ENCODE results near the gene GSTO2. TPM values are rescaled to one million over a fixed set of nuclear protein-coding genes. Genes with fewer than 3 reads are reported as not detected.

Gene GSTO2
- polyA plus RNA-seq, 1 experiment, result 1.7 TPM

GRCh38 chr10:104279550-104280259 lies 10.7 kb downstream of the GSTO2 start:
- H3K9me3 ChIP-seq (ENCODE audit: control insufficient read depth, insufficient read depth, low read length), result no peaks in the 10 kb centered on the region; the same call in 1 of the 2 replicates
- ChIA-PET CTCF (interaction anchor here (0.6 to 12.7 kb wide), 5 partner anchors 12 to 115 kb away, joined by 3 to 292 read pairs (median 3); partner anchors contain the start of gene CFAP58), POLR2A (no interaction called here)
- peaks cover 2% of the 10 kb centered on the region for H3K27me3 ChIP-seq (ENCODE audit: control insufficient read depth, insufficient read depth, low read length)
- H3K4me3 ChIP-seq (ENCODE audit: low read depth, low read length), result no peak overlapping the region
- no peak for DNase-seq (ENCODE audit: low read depth, low spot score)
- no peak overlapping the region for H3K27ac ChIP-seq (ENCODE audit: low read depth, low read length)
- no peak for TF ChIP-seq CTCF (IDR thresholded peaks at IDR 0.05; ENCODE audit: low read depth, low read length)

- TF ChIP-seq CTCF (IDR thresholded peaks at IDR 0.05; ENCODE audit: low read depth, low read length), result no peak
- ChIA-PET CTCF (interaction anchor here (2.3 to 12.7 kb wide), 2 partner anchors 10 kb away, joined by 53 to 292 read pairs; no protein-coding TSS in a partner anchor), POLR2A (no interaction called here)
- Histone ChIP-seq H3K9me3 (ENCODE audit: control insufficient read depth, insufficient read depth, low read length) (no peaks in the 10 kb centered on the region), H3K27me3 (ENCODE audit: control insufficient read depth, insufficient read depth, low read length) (peaks cover 2% of the 10 kb centered on the region), H3K27ac (ENCODE audit: low read depth, low read length) (no peak overlapping the region), H3K4me3 (ENCODE audit: low read depth, low read length) (no peak overlapping the region)
- no peak for DNase-seq (ENCODE audit: low read depth, low spot score)
These were observed 12.7 kb downstream of the GSTO2 start for GRCh38 chr10:104281694-104282093.

GRCh38 chr10:104284846-104285245 lies 15.9 kb downstream of the GSTO2 start:
- no peak for TF ChIP-seq CTCF (IDR thresholded peaks at IDR 0.05; ENCODE audit: low read depth, low read length)
- H3K4me3 ChIP-seq (ENCODE audit: low read depth, low read length), result no peak overlapping the region
- no peak for DNase-seq (ENCODE audit: low read depth, low spot score)
- no peak overlapping the region for H3K27ac ChIP-seq (ENCODE audit: low read depth, low read length)
- no peaks in the 10 kb centered on the region for H3K9me3 ChIP-seq (ENCODE audit: control insufficient read depth, insufficient read depth, low read length)
- ChIA-PET CTCF (interaction anchor here (1.2 to 5.4 kb wide), 4 partner anchors 10 to 69 kb away, joined by 3 to 67 read pairs (median 11); partner anchors contain the start of gene CFAP58), POLR2A (no interaction called here)
- no peaks in the 10 kb centered on the region for H3K27me3 ChIP-seq (ENCODE audit: control insufficient read depth, insufficient read depth, low read length)

- Histone ChIP-seq H3K9me3 (ENCODE audit: control insufficient read depth, insufficient read depth, low read length) (no peaks in the 10 kb centered on the region), H3K4me3 (ENCODE audit: low read depth, low read length) (no peak overlapping the region), H3K27me3 (ENCODE audit: control insufficient read depth, insufficient read depth, low read length) (no peaks in the 10 kb centered on the region), H3K27ac (ENCODE audit: low read depth, low read length) (no peak overlapping the region)
- ChIA-PET POLR2A (no interaction called here), CTCF (interaction anchor here (0.9 to 10.7 kb wide), 3 partner anchors 12 to 65 kb away, joined by 3 to 379 read pairs (median 67); partner anchors contain the start of gene CFAP58)
- no peak for DNase-seq (ENCODE audit: low read depth, low spot score)
- no peak for TF ChIP-seq CTCF (IDR thresholded peaks at IDR 0.05; ENCODE audit: low read depth, low read length)
These were observed 18.0 kb downstream of the GSTO2 start for GRCh38 chr10:104286939-104287338.

GRCh38 chr10:104288355-104288754 lies 19.4 kb downstream of the GSTO2 start:
- CTCF ChIA-PET, result interaction anchor here (1.0 to 10.7 kb wide), 2 partner anchors 15 to 64 kb away, joined by 6 to 379 read pairs; partner anchors contain the start of gene CFAP58
- POLR2A ChIA-PET, result no interaction called here
- TF ChIP-seq CTCF (IDR thresholded peaks at IDR 0.05; ENCODE audit: low read depth, low read length), result no peak
- Histone ChIP-seq H3K27me3 (ENCODE audit: control insufficient read depth, insufficient read depth, low read length) (no peaks in the 10 kb centered on the region), H3K27ac (ENCODE audit: low read depth, low read length) (no peak overlapping the region), H3K9me3 (ENCODE audit: control insufficient read depth, insufficient read depth, low read length) (no peaks in the 10 kb centered on the region), H3K4me3 (ENCODE audit: low read depth, low read length) (no peak overlapping the region)
- DNase-seq (ENCODE audit: low read depth, low spot score), result no peak

All from AG04450 (cell line).